Effector CD8-positive, alpha-beta T cell (primary cell): ENCODE data around the gene APBA3.
A peak's percentile ranks its signal among the peaks of the same experiment; 100 is the strongest.
"Not testable (repeated sequence)": the region's sequence is repeated elsewhere in the genome, so short reads cannot be mapped to it uniquely, and the experiment has no call there.

Source experiments
- DNase-seq: peaks from one replicate; lab custom pipeline; 2025; lab: John Stamatoyannopoulos, UW

APBA3 gene

GRCh38 chr19:3771000-3771905 is 9.8 kb upstream of the APBA3 start:
- DNase-seq = no peak

DNA sequence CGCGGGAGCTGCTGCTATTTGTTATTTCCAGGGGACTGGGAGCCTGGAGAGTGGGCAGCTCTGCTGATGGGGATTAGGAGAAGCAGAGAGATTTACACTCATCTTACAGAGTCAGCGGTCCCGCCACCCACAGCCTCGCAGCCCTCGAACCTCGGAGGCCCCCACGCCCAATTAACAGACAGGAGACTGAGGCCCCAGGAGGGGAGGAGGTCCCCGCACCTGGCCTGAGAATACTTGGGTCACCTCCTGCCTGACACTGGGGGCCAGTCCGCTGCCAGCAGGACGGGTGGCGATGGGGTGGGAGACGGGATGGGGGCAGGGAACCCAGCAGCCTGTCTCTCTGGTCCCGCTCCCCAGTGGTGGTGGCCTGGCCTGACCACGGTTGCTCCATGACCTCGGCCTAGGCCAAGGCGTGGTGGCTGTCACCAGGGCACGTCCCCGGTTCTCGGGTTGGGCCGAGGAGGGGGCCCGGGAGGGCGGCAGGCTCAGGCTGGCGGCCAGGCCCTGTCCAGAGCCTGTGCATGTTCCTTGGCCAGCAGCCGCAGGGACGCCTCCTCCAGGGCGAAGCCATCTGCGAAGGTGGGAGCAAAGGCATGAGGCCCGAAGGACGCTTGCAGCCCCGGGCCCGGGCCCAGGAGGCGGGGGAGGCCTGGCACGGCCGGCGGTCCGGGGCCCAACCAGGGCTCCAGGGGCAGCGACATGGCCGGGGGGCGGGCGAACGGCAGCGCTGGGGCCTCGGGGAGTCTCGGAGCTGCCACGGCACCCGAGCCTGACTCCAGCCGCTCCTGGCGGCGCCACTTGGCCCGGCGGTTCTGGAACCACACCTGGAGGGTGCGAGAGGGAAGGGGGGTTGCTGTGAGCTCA is 8.9 kb upstream of the APBA3 start:
- no peak for DNase-seq

DNA sequence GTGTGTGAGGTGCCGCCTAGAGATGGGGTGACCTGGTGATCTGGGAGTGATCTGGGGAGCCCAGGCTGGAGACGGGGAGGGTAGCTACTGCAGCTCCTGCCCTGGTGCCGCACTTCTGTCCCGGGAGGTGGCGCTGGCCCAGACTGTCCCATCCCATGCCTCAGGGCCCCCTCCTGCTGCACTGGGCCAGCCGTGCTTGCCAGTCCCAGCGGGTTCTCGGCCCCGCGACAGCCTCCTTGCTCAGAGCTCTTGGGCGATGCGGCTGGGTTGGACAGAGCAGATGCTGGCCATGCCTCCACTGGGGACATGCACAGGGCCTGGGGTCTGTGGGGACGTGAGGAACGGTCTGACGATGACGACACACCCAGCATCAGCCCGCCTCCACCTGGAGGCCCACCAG is 8.0 kb upstream of the APBA3 start:
- no peak for DNase-seq

DNA sequence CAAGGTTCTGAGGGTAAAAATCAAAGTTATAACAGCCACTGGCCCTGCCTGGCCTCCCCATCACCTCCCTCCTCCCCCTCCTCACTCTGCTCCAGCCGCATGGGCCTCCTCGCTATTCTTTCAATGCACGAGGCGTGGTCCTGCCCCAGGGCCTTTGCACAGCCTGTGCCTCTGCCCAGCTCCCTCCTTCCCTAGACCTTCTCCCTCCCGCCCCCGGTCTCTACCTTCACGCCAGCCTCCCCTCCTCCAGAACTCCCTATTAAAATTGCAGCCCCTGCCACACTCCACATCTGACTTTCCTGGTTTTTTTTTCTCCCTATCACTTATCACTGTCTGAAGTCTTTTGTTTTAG is 7.2 kb upstream of the APBA3 start:
- no peak for DNase-seq

GRCh38 chr19:3768015-3768747 is 6.7 kb upstream of the APBA3 start:
- DNase-seq = no peak

DNA sequence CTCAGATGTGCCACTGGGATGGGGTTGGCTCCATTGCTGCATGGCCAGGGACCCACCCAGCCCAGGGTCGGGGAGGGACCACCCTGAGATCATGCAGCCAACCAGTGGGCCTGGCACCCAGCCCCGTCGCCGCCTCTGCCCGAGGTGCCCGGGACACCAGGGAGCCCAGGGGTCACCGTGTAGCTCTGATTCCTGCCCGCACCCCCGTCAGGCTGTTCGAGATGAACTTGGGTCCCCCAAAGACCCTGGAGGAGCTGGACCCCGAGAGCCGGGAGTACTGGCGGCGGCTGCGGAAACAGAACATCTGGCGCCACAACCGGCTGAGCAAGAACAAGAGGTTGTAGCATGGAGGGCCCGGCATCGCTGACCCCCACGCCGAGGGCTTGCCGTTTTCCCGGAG is 5.6 kb upstream of the APBA3 start:
- DNase-seq = no peak

GRCh38 chr19:3766520-3766919 is 5.0 kb upstream of the APBA3 start:
- DNase-seq = no peak

- DNase-seq = not testable (repeated sequence)
Observed at GRCh38 chr19:3765757-3766156, 4.3 kb upstream of the APBA3 start.

DNA sequence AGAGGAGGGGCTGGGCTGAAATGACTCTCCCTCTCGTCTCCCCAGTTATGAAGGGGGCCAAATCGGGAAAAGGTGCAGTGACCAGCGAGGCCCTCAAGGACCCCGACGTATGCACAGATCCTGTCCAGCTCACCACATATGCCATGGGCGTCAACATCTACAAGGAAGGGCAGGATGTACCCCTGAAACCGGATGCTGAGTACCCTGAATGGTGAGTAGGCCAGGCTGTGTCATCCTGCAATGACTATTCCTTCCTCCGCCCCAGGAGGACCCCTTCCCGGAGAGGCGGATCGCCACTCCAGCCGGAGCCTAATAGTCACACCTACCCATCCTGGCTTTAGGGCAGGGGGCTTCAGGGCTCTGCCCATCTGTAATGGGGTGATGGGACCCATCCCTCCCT is 3.6 kb upstream of the APBA3 start:
- no peak for DNase-seq

GRCh38 chr19:3762501-3763459 is 1.3 kb upstream of the APBA3 start, which contains the start of gene MRPL54:
MRPL54 (plus strand) TSS chr19:3762682; CDS start chr19:3762701, 19 bp downstream.
- DNase-seq = peak; percentile 99

DNA sequence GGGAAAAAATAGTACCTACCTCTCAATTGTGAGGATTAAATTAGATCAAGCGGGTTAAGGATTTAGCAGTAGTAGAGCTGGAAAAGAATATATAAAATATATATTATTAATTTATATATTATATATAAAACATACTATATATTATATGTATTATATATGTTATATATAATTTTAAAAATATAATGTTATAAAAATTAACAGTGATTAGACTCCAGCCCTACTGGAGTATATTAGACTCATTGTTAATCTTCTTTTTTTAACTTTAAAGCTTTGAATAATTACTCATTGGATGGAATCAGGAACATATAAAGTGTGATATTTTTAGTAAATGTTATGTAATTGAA is 610 bp upstream of the APBA3 start:
- no peak for DNase-seq

DNA sequence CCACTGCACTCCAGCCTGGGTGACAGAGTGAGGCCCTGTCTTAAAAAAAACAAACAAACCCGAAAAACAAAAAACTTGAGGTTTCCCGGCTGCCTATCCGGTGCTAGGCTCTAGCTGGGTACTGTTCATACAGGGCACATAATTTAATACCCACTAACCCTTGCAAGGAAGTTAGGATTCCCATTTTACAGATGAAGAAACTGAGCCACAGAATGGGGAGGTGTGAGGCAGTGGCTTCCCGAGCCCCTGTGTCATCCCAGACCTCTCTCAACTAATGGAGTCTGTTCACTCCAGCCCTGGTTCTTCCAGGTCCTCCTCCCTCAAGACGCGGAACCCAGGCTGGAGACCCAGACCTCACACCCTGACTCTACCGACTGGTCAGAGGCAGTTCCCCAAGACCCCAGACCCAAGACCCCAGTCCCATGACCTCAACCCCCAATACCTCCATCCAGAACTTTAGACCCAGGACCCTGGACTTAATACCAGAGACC is 576 bp downstream of the APBA3 start:
- DNase-seq = no peak

GRCh38 chr19:3759482-3760254 is 1.8 kb downstream of the APBA3 start:
- no peak for DNase-seq

DNA sequence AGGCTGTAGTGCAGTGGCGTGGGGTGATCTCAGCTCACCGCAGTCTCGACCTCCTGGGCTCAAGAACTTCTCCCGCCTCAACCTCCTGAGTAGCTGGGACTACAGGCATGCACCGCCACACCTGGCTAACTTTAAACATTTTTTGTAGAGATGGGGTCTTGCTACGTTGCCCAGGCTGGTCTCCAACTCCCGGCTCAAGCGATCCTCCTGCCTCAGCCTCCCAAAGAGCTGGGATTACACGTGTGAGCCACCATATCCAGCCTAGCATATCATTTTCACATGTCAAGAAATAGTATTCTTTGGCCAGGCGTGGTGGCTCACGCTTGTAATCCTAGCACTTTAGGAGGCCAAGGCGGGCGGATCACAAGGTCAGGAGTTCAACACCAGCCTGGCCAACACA is 3.2 kb downstream of the APBA3 start:
- DNase-seq = not testable (repeated sequence)

DNA sequence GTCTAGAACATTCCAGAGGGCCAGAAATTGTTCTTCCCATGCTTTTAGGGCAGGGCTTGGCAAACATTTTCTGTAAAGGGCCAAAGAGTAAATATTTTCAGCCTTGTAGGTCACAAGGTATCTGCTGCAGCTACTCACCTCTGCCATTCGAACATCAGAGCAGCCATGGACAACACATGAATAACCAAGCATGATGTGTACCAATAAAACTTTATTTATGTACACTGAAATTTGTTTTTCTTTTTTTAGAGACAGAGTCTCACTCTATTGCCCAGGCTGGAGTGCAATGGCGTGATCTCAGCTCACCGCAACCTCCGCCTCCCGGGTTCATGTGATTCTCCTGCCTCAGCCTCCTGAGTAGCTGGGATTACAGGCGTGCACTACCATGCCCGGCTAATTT is 3.8 kb downstream of the APBA3 start:
- DNase-seq = not testable (repeated sequence)

DNA sequence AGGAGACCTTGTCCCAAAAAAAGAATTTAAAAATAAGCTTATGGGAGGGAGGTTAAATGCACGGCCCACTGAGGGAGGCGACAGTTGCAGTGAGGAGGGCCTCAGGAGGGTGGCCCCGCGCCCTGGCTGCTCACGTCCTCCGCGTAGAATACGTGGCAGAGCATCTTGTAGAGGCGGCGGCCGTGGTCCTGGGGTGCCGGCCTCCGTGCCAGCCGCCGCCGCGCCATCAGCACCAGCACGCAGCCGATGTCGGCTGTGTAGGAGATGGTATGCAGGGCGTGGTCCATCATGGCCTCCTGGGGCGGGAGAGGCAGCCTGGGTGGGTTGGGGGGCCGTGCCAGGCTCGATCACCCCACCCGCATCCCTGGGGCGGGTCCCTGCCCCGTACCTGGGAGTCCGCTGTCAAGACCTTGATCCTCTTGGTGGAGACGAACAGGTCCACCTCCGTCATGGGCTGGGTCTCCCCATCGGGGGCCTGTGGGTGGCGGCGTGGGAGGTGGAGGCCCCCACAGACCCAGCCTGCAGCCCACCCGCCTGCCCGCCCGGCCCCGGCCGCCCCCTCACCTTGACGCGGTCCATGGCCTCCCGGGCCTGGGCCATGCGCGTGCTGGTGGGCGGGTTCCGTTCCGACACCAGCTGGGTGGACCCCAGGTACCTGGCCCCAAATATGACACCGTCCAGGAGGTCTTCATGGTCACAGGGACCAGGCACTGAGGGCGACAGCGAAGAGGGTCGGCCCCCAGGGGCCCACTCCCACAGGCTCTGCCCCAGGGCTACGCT is 7.7 kb downstream of the APBA3 start:
- DNase-seq = no peak

GRCh38 chr19:3752492-3752891 is 9.0 kb downstream of the APBA3 start:
- DNase-seq = no peak

DNA sequence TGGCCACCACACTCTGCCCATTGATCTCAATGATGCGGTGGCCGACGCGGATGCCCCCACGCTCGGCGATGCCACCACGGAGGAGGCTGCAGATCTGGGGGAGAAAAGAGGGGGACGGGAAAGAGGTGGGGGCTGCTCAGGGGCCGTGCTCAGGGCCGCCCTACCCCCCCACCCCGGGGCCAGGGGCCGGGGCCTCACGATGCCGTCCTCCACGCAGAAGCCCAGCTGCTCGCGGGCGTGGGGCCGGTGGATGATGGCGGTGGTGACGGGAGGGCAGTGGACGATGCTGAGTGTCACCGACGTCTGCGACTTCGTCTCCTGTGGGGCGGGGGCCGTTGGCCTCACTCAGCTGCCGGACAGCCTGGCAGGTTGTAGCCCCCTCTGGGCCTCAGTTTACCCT is 10.3 kb downstream of the APBA3 start:
- DNase-seq = no peak

DNA sequence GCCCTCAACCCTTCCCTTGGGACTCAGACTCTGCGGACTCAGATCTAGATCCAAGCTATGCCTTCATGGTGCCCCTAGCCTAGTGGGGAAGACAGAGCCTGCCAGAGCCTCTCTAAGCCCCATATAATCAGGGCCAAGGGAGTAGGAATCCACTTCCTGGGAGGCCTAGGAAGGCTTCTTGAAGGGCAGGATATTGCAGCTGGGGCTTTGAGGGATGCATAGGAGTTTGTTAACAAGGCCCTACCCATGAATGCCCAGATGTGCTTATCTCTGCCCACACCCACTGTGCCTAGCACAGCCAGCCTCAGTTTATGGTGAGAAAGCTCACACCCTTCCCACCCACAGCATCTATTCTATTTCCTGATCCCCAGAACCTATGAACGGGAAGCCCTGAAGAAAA is 11.3 kb downstream of the APBA3 start:
- DNase-seq = no peak
